Renal pelvis (tissue), 4 donors: ENCODE data around the gene TMEM232. TPM values are rescaled to one million over a fixed set of nuclear protein-coding genes. Genes with fewer than 3 reads are reported as not detected.
"Not testable (repeated sequence)": the region's sequence is repeated elsewhere in the genome, so short reads cannot be mapped to it uniquely, and the experiment has no call there.

Source experiments
- DNase-seq: peaks from one replicate; pipeline ENCODE4 v3.0.0-alpha.2; 2013
- polyA plus RNA-seq, 3 donors: library from polyadenylated mRNA; unstranded; fragments of 120-200 nt; gene quantifications; one replicate each; pipeline ENCODE4 v1.2.1, GENCODE V29; 2013; ENCODE audit not compliant: insufficient read length in 3 of 3

The TMEM232 gene
- polyA plus RNA-seq, 3 donors: 6.1 to 8.5 (median 6.3) TPM

DNA sequence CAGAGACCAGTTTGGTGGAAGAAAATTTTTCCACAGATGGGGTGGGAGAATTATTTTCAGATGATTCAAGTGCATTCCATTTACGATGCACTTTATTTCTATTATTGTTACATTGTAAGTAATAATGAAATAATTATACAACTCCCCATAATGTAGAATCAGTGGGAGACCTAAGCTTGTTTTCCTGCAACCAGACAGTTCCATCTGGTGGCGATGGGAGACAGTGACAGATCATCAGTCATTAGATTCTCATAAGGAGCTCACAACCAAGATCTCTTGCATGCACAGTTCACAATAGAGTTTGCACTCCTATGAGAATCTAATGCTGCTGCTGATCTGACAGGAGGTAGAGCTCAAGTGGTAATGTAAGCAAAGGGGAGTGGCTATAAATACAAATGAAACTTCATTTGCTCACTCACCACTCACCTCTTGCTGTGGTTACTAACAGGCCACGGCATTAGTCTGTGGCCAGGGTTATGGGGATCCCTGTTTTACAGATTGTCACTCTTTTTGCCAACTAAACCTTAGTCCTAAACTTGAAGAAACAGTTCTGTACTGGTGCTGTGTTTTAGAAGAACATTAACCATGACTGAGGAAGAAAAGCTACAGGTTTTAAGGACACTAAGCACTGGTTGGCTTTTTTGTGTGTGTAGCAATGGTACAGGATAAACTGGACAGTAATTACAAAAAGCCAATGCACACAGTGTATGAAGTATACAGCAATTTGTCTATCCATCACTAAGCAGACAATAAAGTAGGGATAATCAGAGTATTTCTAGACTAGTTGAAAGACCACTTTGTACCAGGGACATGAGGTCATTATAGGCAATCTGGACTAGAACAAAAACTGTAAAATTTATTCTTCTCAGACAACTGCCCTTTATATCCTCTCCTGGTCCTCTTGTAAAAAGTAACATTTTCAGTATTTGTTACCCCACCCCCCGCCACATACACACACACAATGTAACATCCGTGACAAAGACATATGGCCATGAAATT is 9.9 kb downstream of the TMEM232 start:
- DNase-seq: no peak

DNA sequence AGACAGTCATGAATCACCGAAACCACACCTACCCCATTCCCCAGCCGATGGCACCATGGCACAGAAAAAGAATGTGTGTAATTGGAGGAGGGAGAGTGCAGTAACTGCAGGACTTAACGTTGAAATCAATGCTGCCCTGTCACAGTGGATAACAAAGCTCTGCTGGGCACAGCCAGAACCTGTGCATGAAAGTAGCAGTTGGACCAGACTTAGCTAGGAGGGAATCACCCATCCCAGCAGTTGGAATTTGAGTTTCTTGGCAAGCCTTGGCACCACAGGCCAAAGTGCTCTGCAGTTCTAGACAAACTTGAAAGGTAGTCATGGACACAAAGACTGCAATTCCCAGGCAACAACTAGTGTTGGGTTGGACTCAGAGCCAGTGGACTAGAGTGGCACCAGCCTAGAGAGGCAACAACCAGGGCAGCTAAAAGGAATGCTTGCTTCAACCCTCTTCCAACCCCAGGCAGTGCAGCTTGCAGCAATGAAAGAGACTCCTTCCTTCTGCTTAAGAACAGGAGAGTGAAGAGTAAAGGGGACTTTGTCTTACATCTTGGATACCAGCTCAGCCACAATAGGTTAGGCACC is 19.1 kb downstream of the TMEM232 start:
- DNase-seq: no peak

DNA sequence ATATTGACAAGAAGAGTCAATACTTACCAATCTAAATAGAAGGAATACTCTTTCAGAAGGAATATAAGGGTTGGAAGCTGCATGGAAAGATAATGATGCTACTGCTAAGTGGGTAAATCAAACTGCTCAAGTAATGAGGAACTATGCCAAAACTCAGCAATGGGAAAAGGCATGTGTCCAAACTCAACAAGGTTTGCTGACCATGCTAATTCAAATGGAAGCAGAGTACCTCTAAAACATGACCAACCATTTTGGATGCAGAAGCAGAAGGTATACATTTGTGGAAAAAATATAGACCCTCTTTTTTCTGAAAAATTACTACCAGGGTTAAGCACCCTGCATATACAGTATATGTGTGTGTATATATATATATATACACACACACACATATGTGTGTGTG is 21.1 kb downstream of the TMEM232 start:
- DNase-seq: no peak

DNA sequence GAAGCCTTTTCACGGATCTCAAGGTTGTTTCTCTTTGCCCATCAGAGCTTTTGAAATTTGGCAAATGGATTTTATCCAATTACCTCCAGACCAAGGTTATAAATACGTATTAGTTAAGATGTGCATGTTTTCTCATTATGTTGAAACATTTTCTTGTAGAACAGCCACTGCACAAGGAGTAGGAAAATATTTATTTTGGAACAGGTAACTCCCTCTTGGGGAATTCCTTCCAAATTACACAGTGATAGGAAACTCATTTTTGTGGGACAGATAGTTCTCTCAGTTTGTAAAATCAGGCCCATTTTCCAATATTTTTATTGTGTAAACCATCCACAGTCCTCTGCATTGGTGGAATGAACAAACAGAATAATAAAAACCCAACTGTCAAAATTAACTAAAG is 23.0 kb downstream of the TMEM232 start:
- no peak for DNase-seq

DNA sequence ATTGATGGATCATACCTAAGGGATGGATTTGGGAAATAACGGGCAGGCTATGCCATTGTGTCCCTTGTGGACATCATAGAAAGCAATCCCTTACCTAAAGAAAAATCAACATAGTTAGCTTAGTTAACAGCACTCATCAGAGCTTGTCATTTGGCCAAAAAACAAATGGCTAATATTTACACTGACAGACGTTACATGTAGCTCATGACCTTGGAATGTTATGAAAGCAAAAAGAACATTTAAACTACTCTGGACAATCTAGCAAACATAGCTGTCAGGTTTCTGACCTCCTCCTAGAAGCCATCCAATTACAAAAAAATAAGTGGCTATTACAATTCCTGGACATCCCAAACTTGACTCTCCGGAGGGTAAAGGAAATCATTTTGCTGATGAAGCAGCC is 23.8 kb downstream of the TMEM232 start:
- no peak for DNase-seq

DNA sequence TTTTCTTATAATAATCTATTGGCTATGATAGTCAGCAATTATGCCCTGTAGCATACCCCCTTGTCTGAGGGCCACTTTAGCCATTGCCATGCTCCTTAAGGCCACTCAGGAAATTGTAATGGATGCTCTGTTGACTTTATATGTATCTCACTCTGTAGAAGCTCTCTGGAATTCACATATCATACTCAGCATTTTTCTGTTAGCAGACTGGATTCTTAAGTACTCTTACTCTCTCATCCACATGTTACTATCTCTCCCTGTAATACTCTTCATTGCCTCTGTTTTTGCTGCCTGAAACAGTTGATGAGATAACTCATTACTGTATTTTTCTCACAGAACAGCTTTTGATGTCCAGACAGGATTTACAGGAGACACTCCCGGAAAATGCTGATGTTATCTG is 24.2 kb downstream of the TMEM232 start:
- DNase-seq: no peak

DNA sequence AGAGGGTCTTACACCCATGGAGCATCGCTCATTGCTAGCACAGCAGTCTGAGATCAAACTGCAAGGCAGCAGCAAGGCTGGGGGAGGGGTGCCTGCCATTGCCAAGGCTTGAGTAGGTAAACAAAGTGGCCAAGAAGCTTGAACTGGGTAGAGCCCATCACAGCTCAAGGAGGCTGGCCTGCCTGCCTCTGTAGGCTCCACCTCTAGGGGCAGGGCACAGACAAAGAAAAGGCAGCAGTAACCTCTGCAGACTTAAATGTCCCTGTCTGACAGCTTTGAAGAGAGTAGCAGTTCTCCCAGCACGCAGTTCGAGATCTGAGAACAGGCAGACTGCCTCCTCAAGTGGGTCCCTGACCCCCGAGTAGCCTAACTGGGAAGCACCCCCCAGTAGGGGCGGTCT is 33.8 kb downstream of the TMEM232 start:
- not testable (repeated sequence) for DNase-seq

DNA sequence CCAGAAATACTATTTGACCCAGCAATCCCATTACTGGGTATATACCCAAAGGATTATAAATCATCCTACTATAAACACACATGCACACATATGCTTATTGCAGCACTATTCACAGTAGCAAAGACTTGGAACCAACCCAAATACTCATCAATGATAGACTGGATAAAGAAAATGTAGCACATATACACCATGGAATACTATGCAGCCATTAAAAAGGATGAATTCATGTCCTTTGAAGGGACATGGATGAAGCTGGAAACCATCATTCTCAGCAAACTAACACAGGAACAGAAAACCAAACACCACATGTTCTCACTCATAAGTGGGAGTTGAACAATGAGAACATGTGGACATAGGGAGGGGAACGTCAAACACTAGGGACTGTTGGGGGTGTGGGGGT is 35.9 kb downstream of the TMEM232 start:
- not testable (repeated sequence) for DNase-seq

DNA sequence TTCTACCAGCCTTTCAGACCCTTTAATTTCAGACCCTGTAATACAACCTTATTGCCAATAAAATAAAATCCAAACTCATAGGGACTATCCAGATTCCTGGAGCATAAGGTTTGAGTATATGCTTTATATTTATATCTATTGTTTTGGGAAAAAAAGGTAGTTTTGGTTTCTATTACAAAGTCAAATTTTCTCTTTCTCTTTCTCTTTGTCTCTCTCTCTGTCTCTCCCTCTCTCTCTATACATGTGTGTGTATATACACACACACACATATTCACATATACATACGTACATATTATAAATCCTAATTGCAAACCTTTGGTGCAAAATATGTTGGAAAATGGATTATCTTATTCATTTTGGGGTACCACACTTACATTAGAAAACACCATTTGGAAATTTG is 39.0 kb downstream of the TMEM232 start:
- DNase-seq: no peak

DNA sequence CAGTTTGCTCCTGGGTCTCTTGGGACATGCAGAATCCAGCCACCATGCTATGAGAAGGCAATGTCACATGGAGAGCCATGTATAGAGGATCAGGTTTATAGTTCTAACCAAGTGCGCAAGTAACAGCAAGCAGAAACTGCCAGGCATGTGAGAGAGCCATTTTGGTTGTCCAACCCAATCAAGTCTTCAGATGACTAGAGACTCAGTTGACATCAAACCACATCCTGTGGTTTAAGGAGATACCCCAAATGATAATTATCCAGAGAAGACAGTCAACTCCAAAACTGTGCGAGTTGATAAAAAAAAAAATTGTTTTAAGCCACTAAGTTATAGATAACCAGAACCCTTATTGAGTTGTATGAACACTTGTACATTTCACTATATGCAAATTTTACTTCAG is 40.2 kb downstream of the TMEM232 start:
- no peak for DNase-seq

DNA sequence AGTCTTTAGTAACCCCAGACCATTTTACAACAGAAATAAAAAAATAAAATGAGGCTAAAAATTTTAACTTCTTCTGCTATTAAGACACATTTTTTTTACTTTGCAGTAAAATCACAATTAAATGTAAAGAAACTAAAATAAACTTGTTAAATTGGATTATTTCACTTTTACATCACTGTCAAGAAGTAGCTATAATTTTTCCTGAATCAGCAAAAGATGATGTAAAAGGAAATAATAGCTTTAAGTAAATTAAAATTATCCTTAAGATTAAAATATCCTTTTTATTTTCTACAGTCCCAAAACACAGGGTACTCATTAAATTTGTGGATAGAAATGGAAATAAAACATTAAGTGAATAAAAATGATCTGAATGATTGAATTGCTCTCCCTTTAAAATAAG is 44.5 kb downstream of the TMEM232 start:
- no peak for DNase-seq

DNA sequence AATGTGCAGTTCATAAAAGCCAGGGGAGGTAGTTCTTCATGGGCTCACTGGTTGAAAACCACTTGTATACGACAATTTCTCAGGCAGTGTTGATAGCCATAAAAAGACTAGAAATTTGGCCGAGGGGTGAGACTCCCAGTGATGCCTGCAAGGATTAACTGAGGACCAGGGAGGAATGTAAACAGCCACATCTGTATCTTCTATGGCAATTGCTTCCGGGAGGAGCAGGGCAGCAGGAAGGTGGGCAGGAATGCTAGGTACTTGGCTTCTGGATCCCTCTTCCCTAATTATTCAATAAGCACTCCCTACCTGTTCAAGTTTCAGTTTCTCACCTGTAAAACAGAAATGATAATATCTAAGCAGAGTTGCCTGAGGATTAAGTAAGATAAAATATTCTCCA is 45.4 kb downstream of the TMEM232 start:
- no peak for DNase-seq

DNA sequence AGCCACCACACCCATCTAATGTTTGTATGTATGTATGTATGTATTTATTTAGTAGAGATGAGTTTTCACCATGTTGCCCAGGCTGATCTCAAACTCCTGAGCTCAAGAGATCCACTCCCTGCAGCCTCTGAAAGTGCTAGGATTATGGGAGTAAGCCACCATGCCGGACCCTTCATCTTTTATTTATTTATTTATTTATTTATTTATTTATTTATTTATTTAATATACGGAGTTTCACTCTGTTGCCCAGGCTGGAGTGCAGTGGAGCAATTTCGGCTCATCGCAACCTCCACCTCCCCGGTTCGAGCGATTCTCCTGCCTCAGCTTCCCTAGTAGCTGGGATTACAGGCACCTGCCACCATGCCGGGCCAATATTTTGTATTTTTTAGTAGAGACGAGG is 49.9 kb downstream of the TMEM232 start:
- DNase-seq: not testable (repeated sequence)

DNA sequence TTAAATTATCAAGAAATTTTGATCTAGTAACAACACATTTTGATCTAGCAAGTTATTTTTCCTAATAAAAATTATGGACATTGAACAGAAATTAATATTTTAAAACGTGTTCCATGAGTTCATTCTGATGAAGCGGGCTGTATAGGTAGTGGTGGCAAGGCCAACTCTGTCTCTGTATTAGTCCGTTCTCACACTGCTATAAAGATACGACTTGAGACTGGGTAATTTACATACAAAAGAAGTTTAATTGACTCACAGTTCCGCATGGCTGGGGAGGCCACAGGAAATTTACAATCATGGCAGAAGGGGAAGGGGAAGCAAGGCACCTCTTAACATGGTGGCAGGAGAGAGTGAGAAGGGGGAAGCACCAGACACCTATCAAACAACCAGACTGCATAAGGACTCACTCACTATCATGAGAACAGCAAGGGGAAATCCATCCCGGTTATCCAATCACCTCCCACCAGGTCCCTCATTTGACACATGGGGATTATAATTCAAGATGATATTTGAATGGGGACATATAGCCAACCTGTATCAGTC is 61.2 kb downstream of the TMEM232 start:
- no peak for DNase-seq

DNA sequence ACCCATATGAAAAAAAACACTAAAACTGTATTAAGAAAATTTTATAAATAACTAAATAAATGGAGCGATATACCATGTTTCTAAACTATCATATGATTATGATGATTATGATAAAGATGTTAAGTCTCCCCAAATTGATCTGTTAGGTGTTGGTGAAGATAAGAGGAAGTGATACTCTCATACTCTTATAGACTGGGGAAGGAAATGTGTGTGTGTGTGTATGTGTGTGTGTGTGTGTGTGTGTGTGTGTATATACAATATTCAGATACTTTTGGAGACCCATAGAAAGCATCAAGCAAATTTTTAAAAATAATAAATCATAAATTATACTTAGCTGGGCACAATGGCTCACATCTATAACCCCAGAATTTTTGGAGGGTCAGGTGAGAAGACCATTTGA is 62.9 kb downstream of the TMEM232 start:
- DNase-seq: no peak

DNA sequence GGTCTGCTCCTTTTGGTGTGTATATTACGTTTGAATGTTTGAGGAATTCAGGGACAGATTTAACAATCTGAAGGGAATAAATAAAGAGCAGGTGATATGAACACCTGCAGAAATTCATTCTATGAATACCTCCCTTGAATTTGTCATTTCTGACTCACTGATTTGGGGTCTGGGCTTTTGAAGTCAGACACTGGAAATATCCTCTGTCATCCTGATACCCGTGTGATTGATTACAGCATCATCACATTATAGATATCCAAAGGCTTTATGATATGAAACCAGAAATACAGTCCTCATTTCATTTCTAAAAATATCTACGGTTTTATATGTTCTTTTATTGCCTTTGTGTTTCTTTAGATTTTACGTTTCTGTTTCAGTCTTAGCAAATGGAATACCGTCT is 68.5 kb downstream of the TMEM232 start:
- no peak for DNase-seq

DNA sequence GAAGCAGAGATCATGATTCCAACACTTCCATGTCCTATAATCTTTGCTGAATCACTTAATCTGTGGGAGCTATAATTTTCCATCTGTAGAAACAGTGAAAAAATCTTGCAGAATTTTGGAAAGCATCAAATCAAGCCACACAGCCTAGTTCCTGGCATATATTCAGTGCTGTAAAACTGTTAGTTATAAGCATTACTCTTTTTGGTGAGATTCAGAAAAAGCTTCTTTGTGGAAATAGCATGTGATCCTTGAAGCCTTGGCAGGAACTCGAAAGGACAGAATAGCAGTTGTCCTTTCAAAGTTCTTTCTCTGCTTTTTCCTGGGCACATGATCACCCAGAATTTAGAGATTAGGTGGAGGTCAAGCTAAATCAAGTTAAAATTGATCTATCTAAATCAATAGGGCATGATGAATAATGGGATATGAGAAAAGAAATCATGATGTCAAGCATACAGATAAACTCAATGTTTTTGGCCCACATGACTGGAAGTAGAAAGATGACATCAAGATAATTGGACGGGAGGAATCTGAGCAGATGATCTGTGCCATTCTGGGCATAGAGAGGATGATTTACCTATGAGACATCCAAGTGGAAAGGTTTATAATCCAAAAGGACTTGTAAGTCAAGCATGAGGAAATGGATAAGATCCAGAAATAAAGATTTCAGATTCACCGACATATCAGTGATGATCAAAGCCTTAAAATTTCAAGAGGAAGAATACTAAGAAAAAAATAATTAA is 73.1 kb downstream of the TMEM232 start:
- no peak for DNase-seq

DNA sequence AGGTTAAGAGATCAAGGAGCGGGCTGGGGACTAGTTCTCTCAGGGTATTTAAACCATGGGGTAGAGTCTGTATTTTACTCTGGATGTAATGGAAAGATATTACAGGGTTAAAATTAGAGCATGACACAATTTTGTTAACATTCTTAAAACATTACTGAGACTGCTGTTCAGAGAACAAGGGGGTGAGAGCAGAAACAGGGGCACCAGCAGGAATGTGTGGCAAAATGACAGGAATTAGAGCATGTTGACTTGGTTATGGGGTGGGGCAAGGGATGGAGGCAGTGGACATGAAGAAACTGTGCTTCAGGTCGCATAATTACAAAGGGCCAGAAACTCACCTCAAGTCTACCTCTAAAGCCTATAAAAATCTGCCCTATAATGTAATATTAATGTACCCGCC is 75.0 kb downstream of the TMEM232 start:
- no peak for DNase-seq

DNA sequence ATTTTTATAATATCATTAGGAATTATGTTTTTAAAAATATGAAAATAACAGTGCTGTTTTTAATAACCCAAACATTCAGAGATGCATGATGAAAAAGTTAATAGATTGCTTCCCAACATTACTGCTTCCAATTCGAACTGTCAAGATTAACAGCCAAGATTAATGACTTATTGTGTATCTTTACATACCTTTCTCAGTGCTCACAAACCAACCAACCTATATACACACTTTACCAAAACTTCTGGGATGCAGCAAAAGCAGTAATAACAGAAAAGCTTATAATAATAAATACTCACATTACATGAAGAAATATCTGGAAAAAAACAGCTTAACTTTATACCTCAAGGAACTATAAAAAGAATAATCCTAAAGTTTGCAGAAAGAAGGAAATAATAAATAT is 82.1 kb downstream of the TMEM232 start:
- DNase-seq: no peak

DNA sequence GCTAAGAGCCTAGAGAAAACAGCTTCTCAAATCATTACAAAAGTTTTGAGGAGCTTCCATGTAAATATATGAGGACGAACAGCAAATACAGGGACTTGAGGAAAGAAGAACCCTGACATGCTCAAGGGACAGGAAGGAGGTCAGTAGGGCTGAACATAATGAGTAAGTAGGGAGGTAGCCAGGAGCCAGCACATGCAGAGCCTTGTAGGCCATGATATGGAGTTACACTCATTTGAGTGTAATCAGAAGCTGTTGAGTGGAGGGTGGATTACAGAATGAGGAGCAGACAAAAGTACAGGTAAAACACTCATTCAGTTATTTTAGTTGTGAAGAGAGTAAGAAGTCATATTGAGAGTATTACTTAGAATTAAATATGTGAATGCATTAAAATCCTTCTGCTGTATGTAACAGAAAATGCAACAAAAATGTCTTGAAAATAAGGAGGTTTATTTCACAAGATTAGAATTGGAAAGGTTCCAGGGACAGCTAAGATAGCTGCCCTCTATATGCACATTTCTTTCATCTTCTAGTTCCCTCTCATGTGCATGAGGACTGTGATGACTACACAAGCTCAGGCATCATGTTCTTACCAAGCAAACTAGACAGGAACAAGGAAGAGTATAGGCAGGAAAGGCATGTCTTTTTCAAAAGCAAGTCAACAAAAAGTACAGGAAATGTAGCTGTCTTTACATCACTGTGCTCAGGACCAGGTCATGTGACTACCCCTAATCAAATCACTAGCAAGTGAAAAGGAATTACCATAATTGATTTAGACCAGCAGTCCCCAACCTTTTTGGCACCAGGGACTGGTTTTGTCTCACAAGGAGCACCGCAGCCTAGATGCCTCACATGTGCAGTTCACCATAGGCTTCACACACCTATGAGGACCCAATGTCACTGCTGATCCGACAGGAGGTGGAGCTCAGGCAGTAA is 87.2 kb downstream of the TMEM232 start:
- DNase-seq: no peak

DNA sequence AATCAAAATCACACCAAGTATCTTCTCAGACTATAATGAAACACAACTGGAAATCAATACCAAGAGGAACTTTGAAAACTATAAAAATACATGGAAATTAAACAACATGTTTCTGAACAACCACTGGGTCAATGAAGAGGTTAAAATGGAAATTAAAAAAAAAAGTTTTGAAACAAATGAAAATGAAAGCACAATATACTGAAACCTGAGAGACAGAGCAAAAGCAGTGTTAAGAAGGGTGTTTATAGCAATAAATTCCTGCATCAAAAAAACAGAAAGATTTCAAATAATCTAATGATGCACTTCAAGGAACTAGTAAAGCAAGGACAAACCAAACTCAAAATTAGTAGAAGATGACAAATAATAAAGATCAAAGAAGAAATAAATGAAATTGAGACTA is 92.0 kb downstream of the TMEM232 start:
- DNase-seq: no peak
